ENCODE data around the gene TP53I3. TPM values are rescaled to one million over a fixed set of nuclear protein-coding genes. Genes with fewer than 3 reads are reported as not detected.

Gene TP53I3, protein sequence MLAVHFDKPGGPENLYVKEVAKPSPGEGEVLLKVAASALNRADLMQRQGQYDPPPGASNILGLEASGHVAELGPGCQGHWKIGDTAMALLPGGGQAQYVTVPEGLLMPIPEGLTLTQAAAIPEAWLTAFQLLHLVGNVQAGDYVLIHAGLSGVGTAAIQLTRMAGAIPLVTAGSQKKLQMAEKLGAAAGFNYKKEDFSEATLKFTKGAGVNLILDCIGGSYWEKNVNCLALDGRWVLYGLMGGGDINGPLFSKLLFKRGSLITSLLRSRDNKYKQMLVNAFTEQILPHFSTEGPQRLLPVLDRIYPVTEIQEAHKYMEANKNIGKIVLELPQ
- 64.4 and 67.8 TPM in 2 replicates for total RNA-seq
- long read RNA-seq, transcript TP53I3-201 (5 exons, 1,998 nt): minor isoform, 20 of 75 reads
- long read RNA-seq, transcript TP53I3-202 (6 exons, 1,635 nt): major isoform, 39 of 75 reads
- long read RNA-seq, partial matches to known transcripts: 5 of 75 reads
- long read RNA-seq, other reads (novel, unspliced or antisense): 11 of 75 reads

DNA sequence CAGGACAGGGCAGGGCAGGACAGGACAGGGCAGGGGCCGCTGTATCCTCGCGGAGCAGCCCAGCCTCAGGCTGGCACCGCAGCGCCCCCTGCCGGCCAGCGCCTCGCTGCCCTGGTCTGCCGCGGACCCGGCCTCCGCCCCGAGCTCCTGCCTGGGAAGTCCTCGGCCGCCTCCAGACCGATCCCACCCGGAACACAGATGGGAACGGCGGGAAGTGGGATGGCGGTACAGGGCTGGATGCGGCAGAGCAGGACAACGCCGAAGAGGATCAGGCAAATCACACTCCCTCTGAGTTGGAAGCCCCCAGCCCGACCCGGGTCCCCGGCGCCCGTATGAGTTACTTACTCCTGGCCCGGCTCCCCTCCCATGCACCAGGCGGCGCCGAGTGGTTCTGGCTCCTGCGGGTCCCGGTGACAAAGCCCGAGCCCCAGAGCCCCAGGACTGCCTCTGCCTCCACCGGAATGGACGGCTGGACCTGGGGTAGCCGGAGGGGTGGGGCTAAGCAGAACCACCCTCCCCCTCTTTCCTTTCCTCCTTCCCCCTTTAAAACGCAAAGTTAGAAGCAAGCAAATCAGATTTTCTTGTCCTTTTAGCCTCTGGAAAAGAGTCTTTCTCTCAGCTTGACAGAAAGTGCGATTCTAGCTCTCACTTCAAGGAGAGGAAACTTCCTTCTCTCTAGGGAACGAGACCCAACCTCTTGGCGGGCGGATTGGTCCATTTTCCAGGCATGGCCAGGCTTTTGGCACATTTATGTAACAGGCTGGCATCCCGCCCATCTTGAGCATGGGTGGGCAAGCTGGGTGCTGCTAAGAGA lies at the start of gene TP53I3:
Gene TP53I3 (minus strand): TSS at position 449 of the 814 bp plus-strand sequence. CDS start 508 bp downstream, outside the sequence.
- Mint-ChIP-seq H3K9me3 (ENCODE audit: low read depth) (no peaks in the 10 kb centered on the region), H3K4me3 (ENCODE audit: low read depth) (peak within 1 kb of the TSS; percentile 85), H3K27me3 (no peaks in the 10 kb centered on the region), H3K27ac (peak within 1 kb of the TSS; percentile 99), H3K36me3 (ENCODE audit: insufficient read depth) (peaks cover 17% of the 10 kb centered on the region), H3K4me1 (ENCODE audit: low read depth) (peaks cover 16% of the 10 kb centered on the region)
- DNase-seq (ENCODE audit: low spot score, unreplicated experiment): peak; percentile 96
- TF ChIP-seq, protein P1, sequence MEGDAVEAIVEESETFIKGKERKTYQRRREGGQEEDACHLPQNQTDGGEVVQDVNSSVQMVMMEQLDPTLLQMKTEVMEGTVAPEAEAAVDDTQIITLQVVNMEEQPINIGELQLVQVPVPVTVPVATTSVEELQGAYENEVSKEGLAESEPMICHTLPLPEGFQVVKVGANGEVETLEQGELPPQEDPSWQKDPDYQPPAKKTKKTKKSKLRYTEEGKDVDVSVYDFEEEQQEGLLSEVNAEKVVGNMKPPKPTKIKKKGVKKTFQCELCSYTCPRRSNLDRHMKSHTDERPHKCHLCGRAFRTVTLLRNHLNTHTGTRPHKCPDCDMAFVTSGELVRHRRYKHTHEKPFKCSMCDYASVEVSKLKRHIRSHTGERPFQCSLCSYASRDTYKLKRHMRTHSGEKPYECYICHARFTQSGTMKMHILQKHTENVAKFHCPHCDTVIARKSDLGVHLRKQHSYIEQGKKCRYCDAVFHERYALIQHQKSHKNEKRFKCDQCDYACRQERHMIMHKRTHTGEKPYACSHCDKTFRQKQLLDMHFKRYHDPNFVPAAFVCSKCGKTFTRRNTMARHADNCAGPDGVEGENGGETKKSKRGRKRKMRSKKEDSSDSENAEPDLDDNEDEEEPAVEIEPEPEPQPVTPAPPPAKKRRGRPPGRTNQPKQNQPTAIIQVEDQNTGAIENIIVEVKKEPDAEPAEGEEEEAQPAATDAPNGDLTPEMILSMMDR (IDR thresholded peaks at IDR 0.05; ENCODE audit: unreplicated experiment): peak; percentile 99

DNA sequence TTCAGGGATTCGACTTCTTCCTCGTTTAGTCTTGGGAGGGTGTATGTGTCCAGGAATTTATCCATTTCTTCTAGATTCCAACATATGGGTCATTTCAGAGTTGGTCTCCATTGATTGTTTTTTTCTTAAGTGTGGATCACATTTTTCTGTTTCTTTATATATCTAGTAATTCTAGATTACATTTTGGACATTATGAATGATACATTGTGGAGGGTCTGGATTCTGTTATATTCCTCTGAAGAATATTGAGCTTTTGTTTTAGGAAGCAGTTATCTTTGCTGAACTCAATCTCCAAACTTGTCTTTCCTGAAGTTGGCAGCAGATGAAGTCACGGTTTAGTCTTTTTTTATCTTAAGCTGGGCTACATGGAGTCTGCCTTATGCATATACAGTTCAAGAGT lies 47.9 kb upstream of the TP53I3 start:
- TF ChIP-seq, protein P1 (IDR thresholded peaks at IDR 0.05; ENCODE audit: unreplicated experiment): no peak
- Mint-ChIP-seq H3K36me3 (ENCODE audit: insufficient read depth) (peaks cover 13% of the 10 kb centered on the region), H3K27ac (no peak overlapping the region), H3K4me1 (ENCODE audit: low read depth) (no peaks in the 10 kb centered on the region), H3K27me3 (no peaks in the 10 kb centered on the region), H3K9me3 (ENCODE audit: low read depth) (peaks cover 15% of the 10 kb centered on the region), H3K4me3 (ENCODE audit: low read depth) (no peak overlapping the region)
- no peak for DNase-seq (ENCODE audit: low spot score, unreplicated experiment)

DNA sequence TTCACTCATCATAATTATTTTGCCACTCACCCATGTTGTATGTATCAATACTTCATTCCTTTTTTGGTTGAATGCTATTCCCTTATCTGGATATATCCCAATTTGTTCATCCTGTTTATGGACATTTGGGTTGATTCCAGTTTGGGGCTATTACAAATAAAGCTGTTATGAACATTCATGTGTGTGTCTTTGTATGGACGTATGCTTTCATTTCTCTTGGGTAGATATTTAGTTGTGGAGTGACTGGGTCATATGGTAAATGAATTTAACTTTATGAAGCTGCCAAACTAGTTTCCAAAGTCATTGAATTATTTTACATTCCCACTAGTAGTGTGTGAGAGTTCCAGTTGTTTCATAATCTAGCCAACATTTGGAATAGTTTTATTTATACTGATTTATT lies 41.3 kb upstream of the TP53I3 start:
- Mint-ChIP-seq H3K36me3 (ENCODE audit: insufficient read depth) (peaks cover 9% of the 10 kb centered on the region), H3K27ac (no peak overlapping the region), H3K4me1 (ENCODE audit: low read depth) (peaks cover 10% of the 10 kb centered on the region), H3K9me3 (ENCODE audit: low read depth) (no peaks in the 10 kb centered on the region), H3K27me3 (no peaks in the 10 kb centered on the region), H3K4me3 (ENCODE audit: low read depth) (no peak overlapping the region)
- no peak for DNase-seq (ENCODE audit: low spot score, unreplicated experiment)
- TF ChIP-seq, protein P1 (IDR thresholded peaks at IDR 0.05; ENCODE audit: unreplicated experiment): no peak

DNA sequence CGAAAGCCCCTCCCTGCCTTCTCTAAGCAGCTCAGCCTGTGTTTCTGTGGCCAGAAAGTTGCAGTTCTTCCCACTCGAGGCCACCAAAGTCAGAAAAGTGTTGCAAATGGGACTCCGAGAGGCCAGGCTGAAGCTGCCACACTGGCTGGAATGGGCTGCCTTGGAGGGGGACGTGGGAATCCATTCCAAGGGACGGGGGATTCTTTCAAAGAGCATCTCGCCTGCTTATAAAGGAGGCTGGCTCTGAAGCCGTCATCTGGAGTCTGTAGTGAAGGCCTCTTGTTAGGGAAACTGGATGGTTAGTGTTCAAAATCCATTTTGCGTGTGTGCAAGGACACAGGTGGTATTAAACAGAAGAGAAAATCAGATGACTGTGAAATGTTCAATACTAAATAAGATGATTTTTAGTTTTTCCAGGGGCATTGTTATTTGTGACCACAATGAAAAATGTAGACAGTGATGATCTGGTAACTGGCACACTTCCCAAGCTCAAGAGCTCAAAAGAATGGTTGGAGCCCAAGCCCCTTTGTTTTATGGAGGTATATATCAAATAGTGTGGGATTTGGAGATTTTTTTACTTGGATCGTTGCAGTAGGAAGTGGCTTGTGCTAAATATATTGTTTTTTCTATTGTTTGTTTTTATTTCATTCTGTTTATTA lies 39.4 kb upstream of the TP53I3 start:
- H3K27me3 Mint-ChIP-seq: no peaks in the 10 kb centered on the region
- peak overlapping the region; percentile 97 for H3K27ac Mint-ChIP-seq
- DNase-seq (ENCODE audit: low spot score, unreplicated experiment): no peak
- H3K36me3 Mint-ChIP-seq (ENCODE audit: insufficient read depth): peaks cover 7% of the 10 kb centered on the region
- no peaks in the 10 kb centered on the region for H3K9me3 Mint-ChIP-seq (ENCODE audit: low read depth)
- TF ChIP-seq, protein P1 (IDR thresholded peaks at IDR 0.05; ENCODE audit: unreplicated experiment): no peak
- H3K4me1 Mint-ChIP-seq (ENCODE audit: low read depth): peaks cover 10% of the 10 kb centered on the region
- peak overlapping the region; percentile 83 for H3K4me3 Mint-ChIP-seq (ENCODE audit: low read depth)
